Activated naive CD4-positive, alpha-beta T cell treated with Interleukin-2 at 50 U/mL for 16 hours (primary cell): ENCODE data around the gene RTP5.
"Not testable (repeated sequence)": the region's sequence is repeated elsewhere in the genome, so short reads cannot be mapped to it uniquely, and the experiment has no call there.

ENCODE experiments used
- DNase-seq: peaks from one replicate; pipeline ENCODE4 v3.0.0-alpha.2; 2020

Gene RTP5

DNA sequence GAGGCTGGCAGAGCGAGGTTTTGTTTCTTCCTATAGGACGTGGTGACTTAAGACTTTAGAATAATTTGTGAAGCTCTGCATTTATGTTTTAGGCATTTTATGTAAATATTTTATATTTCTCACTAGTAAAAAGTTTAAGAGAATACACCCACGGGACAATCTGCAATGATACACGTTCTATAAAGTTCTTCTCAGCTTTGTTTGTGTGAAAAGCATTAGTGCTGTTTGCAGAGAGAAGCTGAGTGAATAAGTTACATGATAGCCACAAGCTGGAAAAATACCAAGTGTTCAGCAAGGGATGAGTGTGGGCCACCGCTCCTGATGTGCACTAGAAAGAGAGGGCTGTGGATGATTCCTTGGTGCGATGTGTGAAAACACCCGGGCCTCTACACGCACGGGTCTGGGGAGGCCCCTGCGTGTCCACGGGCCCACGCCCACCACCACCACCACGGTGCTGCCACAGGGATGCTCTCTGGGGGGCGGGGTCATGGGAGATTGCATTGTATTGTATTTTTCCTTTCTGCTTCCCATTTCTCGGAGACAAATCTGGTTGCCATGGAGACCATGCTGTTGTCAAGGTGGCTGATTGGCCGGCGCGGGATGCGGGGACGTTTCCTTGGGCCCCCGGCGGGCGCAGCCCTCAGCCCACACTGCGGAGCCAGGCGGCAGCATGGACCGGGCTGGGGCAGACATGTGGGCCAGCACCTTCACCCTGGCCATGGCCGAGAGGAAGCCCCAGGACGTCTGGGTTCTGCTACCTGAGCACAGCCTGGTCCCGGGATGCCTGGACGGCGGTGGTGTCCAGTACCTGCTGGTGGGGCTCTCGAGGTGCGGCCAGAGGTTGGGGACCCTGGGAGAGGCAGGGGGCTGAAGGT lies at the start of gene RTP5:
TSS of gene RTP5 (plus strand) at position 643 of the 875 bp plus-strand sequence. CDS start at position 671, 28 bp downstream.
- no peak for DNase-seq

DNA sequence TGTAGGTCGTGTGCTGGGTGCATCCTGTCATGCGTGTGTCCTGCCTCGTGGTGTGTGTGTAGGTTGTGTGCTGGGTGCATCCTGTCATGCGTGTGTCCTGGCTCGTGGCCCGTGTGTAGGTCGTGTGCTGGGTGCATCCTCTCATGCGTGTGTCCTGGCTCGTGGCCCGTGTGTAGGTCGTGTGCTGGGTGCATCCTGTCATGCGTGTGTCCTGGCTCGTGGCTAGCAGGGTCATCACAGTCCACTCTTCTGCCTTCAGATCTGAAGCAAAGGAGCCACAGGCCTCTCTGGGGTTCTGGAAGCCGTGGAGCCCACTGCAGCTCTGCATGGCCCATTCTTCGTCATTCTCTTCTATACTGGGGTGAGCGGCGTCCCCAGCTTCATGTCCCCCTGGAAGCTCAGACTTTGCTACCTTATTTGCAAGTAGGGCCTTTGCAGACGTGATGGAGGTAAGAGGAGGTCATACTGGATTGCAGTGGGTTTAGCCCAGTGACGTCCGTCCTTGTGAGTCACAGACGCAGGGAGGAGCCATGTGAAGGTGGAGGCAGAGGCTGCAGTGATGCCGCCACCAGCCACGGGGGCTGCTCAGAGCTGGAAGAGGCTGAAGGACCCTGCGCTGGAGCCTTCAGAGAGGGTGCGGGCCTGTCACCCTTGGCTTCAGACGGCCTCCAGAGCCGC lies 49.4 kb upstream of the RTP5 start:
- DNase-seq: not testable (repeated sequence)

DNA sequence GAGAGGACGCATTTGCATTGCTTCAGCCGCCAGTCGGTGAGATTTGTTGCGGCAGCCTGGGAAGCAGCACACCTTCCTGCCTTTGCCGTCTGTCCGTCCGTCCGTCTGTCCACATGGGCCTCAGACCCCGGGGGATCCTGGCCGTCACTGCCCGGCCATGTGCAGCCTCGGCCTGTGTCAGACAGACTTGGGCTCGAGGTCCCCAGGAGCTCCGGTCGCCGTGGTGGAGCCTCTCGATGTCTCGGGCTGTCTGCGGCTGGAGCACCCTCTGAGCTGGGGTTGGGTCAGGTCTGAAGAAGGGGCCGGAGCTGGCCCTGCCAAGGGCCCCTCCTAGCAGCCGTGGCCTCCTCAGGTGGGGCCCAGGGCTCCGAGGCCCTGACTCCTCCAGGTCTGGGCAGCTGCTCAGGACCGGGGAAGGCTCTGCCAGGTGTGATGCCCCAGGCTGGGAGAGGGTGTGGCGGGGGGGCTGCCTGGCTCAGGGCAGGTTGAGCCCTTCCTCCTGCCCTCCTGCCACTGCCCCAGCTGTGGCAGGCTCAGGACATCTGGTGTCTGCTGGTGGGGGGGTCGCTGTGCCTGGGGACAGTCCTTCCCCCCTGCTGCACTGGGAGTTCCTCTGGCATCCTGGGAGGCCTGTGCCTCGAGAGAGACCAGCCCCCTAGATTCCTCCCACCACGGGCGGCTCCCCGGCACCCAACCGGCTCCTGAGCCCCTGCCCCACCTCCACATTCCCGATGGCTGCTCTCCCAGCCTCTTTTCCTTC lies 48.7 kb upstream of the RTP5 start:
- DNase-seq: no peak

DNA sequence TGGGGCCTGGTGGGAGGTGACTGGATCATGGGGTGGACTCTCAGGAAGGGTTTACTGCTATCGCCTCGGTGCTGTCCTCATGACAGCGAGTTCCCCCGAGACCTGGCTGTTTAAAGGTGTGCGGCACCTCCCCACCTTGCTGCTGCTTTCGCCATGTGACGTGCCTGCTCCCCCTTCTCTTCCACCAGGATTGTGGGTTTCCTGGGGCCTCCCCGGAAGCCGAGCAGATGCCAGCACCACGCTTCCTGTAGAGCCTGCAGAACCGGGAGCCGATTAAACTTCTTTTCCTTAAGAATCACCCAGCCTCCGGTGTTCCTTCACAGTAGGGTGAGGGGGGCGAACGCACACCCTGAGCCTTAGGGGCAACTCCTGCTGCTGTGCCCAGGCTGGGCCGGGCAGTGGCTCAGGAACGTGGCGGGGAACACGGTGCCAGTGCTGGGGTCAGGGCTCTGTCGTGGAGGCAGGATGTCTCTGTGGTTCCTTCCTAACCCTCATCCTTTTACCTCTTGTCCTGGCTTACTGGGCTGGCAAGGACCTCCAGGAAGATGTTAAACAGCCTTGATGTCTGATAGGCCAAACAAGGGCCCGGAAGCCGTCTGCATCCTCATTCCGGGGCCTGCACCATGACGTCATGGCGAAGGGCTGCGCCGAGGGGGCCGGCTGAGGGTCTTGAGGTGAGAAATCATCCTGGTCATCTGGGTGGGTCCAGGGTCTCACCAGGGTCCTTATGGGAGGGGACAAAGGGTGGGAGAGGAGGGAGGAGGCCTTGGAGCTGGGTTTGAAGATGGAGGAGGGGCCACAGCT lies 47.9 kb upstream of the RTP5 start:
- no peak for DNase-seq

DNA sequence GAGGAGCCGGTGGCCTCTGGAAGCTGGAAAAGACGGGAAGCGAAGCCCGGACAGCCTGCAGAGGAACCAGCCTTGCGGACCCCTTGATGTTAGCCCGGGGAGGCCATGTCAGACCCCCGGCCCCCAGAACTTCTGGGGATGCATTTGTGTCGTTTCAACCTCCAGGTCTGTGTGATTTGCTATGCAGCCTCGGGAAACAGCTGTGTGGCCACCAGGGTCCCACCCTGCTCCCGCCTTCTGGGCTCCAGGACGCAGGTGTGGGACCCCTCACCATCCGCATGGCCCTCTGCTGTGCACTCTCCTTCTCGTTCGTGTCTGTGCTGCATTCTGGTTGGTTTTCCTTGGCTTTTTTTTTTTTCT lies 47.3 kb upstream of the RTP5 start:
- no peak for DNase-seq

DNA sequence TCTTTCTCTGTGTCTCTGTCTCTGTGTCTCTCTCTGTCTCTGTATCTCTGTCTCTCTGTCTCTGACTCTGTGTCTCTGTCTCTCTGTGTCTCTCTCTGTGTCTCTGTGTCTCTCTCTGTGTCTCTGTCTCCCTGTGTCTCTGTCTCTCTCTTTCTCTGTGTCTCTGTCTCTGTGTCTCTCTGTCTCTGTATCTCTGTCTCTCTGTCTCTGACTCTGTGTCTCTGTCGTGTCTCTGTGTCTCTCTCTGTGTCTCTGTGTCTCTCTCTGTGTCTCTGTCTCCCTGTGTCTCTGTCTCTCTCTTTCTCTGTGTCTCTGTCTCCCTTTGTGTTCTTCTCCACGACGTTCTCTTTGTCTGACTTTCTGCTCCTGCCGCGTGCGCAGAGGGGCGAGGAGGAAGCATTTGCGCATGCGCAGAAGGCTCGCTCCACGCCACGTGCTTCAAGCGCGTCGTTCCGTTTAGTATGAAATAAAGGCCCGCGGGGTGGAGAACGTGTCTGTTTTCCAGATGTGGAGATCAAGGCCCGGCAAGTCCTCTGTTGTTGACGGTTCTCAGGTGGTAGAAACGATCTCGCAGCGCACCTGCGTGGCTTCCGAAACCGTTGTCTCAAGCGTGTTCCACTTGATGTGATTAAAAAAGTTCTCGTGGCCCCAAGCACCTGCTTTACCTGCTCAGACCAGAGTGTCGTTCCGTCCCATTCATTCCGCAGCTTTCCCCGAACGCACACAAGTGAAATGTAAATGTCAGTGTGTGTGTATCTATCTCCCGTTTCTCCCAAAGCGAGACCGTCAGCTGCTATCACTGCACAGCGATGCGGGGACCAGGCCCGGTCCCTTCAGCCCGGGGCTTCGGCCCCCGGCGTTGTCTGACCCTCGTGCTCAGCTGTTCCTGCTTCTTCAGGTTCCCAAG lies 45.7 kb upstream of the RTP5 start:
- not testable (repeated sequence) for DNase-seq

DNA sequence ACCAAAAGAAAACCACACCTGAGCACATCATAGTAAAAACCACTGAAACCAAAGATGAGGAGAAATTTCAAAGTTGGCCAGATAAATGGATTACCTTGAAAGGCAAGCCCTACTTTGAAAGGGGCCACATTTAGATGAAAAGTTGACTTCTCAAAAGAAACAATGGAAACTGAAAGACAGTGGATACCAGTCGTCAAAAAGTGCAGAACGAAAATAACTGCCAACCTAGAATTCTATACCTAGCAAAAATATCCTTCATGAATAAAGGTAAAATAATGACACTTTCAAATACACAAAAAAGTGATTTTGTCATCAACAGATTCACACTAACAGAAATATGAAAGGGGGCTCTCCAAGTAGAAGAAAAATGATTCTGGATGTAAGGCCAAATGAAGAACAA lies 42.1 kb upstream of the RTP5 start:
- DNase-seq: no peak

DNA sequence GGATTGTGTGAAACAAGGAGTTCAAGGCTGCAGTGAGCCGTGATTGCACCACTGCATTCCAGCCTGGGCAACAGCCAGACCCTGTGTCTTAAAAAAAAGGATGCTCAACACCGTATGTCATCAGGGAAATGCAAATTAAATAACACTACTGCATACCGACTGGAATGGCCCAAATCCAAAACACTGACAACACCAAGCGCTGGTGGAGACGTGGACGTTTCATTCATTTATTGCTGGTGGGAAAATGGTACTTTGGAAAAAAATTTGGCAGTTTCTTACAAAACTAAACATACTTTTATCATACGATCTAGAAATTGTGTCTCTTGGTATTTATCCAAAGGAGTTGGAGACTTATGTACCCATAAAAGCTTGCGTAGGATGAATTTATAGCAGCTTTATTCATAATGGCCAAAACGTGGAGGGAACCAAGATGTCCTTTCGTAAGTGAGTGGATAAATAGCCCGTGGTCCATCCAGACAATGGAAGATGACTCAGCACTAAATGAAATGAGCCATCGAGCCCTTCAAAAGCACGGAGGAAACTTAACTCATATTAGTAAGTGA lies 36.3 kb upstream of the RTP5 start:
- no peak for DNase-seq

DNA sequence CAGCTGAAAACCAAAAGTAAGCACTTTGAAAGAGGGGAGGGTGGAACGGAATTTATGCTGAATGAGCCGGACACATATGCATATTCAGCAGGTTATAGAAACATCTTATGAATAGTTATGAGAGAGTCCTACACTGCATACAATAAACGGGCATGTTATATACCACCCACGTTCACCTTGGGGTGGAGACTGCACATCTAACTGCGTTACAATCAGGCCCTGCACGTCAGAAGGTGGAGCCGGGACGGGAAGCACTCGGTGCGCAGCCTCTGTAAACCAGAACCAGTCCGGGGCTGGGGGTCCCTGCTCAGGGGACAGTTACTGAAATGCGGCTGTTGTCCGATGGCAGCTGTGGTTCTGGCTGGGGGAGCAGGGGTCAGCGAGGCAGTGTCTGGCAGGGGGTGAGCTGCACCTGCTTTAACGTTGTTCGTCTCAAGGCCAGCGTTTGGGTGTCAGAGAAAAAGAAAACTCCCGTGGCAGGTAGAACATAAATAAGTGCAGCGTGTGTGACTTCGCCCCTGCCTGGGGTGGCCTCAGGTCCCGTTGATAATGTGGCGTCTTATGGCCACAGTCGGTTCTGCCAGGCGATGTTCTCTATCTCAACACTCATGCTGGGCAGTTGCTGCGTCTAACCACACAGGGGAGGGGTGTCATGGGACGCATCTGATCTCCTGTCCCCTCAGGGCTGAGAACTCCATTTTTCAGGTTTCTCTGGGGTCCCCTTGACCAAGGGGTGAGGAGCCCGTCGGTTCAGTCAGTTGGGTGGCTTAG lies 35.6 kb upstream of the RTP5 start:
- not testable (repeated sequence) for DNase-seq

DNA sequence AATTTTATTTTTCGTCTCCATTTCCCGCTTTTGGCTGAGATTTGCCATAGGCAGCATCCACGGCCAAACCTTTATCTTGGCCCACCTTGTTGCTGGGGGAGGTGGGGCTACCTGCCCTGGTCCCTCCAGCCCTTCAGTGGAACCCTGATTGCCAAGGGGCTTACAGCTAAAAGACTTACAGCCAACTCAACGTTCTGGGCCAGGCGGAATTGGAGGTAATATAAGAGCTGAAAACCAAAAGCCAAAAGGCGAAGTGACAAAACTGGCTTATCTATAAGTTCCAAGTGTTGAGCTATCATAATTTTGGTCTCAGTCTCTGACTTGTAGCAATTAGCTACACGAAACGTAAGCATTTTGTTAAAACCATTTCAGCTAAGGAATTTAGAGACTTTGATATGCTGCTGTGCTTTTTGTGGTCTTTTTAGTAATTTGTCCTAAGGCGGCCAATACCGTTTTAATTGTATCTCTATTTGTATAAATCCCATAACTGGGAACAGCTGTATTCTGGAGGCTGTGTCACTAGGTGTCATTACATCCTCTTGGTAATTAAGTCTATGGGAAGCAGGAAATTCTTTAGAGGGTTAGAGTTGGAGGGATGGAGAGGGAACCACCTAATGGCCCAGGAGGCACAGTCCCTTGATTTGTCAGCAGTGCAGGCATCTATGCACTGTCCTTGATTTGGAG lies 34.9 kb upstream of the RTP5 start:
- DNase-seq: no peak

DNA sequence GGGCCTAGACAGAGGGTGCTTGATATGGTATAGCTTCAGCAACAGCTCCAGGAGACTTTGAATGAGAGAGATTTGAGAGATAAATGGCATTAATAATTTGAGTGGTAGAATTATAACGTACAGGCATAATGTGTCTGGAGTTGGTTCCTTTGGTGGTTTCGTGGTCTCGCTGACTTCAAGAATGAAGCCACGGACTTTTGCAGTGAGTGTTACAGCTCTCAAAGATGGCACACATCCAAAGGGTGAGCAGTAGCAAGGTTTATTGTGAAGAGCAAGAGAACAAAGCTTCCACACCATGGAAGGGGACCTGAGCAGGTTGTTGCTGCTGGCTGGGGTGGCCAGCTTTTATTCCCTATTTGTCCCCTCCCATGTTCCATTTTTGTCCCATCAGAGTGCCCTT lies 33.9 kb upstream of the RTP5 start:
- DNase-seq: no peak

DNA sequence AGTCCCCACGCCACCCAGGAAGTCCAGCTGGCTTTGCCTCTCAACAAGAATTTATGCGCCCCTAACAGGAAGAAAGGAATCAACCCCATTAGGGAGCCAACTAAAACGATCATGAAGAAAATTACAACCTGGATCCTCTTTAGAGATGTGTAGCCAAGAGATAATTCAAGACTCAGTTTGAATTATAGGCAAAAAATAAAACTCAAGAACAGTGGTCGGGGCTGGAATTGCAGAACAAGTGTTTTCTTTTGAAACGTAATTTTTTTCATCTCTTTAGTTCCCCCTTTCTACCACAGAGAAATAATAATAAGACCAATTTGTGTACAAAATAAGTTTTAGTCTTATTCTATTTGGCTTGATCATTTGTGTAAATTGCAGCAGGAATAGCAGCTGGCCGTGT lies 33.2 kb upstream of the RTP5 start:
- DNase-seq: no peak

DNA sequence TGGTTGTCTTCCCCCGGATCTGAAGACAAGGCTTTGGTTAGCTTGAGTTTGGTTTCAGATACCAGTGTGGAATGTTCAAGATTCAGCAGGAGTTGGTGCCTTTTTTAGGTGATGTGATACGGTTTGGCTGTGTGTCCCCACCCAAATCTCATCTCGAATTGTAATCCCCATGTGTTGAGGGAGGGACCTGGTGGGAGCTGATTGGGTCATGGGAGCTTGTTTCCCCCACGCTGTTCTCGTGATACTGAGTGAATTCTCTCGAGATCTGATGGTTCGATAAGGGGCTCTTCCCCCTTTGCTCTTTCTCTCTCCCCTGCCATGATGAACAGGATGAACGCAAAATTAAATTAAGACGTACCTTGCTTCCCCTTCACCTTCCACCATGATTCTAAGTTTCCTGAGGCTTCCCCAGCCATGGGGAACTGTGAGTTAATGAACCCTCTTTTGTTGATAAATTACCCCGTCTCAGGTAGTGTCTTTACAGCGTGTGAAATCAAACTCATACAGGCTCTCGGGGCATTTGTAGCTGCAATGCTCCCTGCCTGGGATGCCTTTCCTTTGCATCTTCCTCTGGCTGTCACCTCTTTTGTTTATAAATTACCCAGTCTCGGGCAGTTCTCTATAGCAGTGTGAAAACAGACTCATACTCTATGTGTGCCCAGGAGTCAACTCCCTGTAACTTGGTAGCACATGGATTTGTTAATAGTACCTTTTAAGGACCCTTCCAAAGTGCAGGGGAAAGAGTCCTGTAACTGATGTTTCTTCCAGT lies 32.1 kb upstream of the RTP5 start:
- DNase-seq: no peak

DNA sequence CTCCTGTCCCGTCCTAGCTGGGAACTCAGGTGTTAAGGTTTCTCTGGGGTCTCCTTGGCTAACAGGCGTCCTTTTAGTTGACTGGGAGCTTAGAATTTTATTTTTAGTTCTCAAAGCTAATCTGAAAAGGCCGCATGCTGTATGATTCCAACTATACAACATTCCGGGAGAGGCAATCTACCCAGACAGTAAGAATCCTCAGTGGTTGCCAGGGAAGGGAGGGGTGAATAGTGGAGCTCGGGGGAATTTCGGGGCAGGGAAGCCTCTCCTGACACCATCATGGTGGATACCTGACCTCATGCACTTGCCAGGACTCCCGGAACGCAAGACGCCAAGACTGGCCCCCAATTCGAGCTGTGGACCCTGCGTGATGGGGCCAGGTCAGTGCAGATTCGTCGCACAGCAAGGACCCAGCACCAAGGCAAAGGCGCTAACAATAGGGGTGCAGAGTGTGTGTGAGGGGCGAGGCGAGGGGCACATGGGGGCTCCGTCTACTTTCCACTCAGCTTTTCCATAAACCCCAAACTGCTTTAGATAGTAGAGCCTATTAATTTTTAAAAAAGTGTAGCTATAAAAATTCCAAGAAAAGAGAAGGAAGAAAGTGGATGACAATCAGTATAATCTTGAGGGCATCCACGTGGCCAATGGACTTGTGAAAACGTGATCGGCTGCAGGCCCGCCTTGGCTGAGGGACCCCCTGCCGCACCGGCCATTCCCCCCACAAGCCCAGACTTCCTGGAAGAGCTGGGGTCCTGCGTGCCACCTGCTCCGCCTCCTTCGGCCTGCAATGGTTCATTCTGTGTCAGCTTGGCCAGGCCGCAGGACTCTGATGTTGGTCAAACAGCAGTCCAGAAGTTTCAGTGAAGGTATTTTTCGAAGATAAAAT lies 28.1 kb upstream of the RTP5 start:
- DNase-seq: no peak

DNA sequence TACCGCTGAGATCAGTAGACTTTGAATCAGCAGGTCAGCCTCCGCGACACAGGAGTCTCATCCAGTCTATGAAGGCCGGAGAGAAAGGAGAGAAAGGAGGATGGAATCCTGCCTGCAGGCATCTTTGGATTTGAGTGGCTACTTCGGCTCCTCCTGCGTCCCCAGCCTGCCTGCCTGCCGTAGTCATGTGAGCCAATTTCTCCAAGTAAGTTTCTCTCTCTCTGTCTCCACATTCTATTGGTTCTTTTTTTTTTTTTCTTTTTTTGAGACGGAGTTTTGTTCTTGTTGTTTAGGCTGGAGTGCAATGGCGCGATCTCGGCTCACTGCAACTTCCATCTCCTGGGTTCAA lies 27.5 kb upstream of the RTP5 start:
- DNase-seq: no peak

DNA sequence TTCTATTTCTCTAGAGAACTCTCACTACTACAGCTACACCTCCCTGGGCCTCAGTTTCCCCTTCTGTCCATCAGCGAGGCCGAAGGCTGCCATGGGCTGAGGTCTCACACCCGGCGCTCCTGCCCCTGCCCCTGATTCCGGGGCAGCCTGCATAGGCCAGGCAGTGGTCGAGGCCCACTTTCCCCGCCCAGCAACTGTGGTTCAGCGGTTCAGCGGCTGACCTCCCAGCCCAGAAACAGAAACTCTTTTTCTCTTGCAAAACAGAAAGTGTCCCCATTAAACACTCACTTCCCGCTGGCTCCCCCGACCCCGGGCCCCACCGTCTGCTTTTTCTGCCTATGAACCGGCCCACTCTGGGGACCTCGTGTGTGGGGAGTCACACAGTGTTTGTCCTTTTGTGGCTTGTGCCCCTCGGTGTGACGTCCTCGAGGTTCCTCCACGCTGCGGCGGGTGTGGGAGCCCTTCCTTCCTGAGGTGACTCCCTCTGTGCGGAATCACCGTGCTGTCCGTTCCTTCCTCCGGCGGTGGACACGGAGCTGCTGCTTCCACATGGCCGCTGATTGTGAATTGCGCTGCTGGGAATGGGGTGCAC lies 26.8 kb upstream of the RTP5 start:
- DNase-seq: peak; percentile 60

DNA sequence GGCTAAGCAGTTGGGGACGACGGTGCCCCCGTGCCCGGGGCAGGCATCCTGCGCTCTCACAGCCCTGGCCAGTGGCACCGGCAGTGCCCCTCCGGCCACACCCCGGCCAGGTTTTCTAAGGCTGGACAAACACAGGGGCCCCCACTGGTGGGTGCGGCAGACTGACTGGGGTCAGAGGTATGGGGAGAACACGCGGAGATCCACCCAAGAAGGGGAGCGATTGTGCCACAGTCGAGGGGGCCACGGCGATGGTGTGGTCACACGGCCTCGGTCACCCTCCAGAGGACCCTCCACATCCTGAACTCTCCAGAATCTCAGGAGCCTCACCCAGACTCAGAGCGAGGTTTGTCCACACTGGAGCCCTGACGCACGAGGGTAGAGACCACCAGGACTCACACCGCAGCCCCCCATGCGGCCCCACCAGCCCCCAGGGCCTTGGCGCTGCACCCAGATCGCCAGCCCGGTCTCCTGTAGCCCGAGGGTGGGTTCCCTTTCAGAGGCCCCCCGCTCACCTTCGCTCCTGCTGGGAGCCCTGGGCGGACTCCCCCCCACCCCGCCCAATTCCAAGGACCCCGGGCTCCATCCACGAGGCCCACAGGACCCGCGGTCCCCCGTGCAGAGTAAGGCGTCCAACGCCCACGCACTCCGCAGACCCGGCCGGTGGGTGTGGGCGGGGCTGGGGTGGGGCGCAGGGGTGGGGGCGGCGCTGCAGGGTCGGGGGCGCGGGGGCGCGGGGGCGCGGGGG lies 26.0 kb upstream of the RTP5 start:
- DNase-seq: no peak
